ENCODE results near the gene CHST8. TPM values are rescaled to one million over a fixed set of nuclear protein-coding genes. Genes with fewer than 3 reads are reported as not detected.

The CHST8 gene
- polyA plus RNA-seq, 1 of the 3 experiments (the other 2 are of a cell fraction) = 0.05 TPM

- Histone ChIP-seq H3K9me2 (no peaks in the 10 kb centered on the region), H2AFZ (ENCODE audit: low read depth) (no peak overlapping the region), H3K4me1 (ENCODE audit: control insufficient read depth in 1 of 2, insufficient read depth in 2 of 2, low read depth in 1 of 2, low read length in 1 of 2) (peaks cover 0 to 11% of the 10 kb centered on the region in 2 experiments; a peak in 1 of 4 replicates), H3K79me2 (ENCODE audit: insufficient read depth) (no peaks in the 10 kb centered on the region), H3K27ac (ENCODE audit: low read depth in 2 of 2, low read length in 1 of 2) (no peak overlapping the region), H3K9me3 (no peaks in the 10 kb centered on the region), H3K27me3 (ENCODE audit: insufficient read depth) (no peaks in the 10 kb centered on the region), H3K4me2 (no peak overlapping the region), H3K4me3 (ENCODE audit: low read depth in 2 of 2, low read length in 1 of 2) (no peak overlapping the region), H3K9ac (no peak overlapping the region), H3K36me3 (replicated peaks in 1 of 2; ENCODE audit: control insufficient read depth in 1 of 2, insufficient read depth in 2 of 2, low read length in 1 of 2) (no peaks in the 10 kb centered on the region), H3F3A (replicated peaks; ENCODE audit: insufficient read depth) (no peaks in the 10 kb centered on the region), H4K20me1 (ENCODE audit: insufficient read depth) (no peaks in the 10 kb centered on the region)
- DNase-seq = no peak
- WGBS (ENCODE audit: low lambda C conversion rate) = 20% methylated on average over 5 of the region's 7 CpGs
- ChIA-PET POLR2A (no interaction called here), CTCF (interaction anchor here (1.3 to 1.5 kb wide), 2 partner anchors 11 to 14 kb away, joined by 3 to 5 read pairs; no protein-coding TSS in a partner anchor)
- TF ChIP-seq EP300 (IDR thresholded peaks at IDR 0.05; ENCODE audit: borderline replicate concordance in 1 of 2, low read depth in 1 of 2, low read length in 1 of 2) (no peak), GABPA (IDR thresholded peaks at IDR 0.05; ENCODE audit: low read depth) (no peak), MAX (IDR thresholded peaks at IDR 0.05; ENCODE audit: low read depth) (no peak), PBX3 (IDR thresholded peaks at IDR 0.05) (no peak), TEAD4 (IDR thresholded peaks at IDR 0.05; ENCODE audit: borderline replicate concordance, insufficient read depth) (no peak), NFIC (IDR thresholded peaks at IDR 0.05; ENCODE audit: borderline replicate concordance) (no peak), RFX5 (IDR thresholded peaks at IDR 0.05; ENCODE audit: low read length) (no peak), JUND (IDR thresholded peaks at IDR 0.05) (no peak), RCOR1 (IDR thresholded peaks at IDR 0.05; ENCODE audit: low read length) (no peak), EZH2phosphoT487 (IDR thresholded peaks at IDR 0.05; ENCODE audit: borderline replicate concordance, low read depth) (no peak), FOXM1 (IDR thresholded peaks at IDR 0.05; ENCODE audit: low read depth) (no peak)
- TF ChIP-seq, protein P1, sequence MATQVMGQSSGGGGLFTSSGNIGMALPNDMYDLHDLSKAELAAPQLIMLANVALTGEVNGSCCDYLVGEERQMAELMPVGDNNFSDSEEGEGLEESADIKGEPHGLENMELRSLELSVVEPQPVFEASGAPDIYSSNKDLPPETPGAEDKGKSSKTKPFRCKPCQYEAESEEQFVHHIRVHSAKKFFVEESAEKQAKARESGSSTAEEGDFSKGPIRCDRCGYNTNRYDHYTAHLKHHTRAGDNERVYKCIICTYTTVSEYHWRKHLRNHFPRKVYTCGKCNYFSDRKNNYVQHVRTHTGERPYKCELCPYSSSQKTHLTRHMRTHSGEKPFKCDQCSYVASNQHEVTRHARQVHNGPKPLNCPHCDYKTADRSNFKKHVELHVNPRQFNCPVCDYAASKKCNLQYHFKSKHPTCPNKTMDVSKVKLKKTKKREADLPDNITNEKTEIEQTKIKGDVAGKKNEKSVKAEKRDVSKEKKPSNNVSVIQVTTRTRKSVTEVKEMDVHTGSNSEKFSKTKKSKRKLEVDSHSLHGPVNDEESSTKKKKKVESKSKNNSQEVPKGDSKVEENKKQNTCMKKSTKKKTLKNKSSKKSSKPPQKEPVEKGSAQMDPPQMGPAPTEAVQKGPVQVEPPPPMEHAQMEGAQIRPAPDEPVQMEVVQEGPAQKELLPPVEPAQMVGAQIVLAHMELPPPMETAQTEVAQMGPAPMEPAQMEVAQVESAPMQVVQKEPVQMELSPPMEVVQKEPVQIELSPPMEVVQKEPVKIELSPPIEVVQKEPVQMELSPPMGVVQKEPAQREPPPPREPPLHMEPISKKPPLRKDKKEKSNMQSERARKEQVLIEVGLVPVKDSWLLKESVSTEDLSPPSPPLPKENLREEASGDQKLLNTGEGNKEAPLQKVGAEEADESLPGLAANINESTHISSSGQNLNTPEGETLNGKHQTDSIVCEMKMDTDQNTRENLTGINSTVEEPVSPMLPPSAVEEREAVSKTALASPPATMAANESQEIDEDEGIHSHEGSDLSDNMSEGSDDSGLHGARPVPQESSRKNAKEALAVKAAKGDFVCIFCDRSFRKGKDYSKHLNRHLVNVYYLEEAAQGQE (IDR thresholded peaks at IDR 0.05; ENCODE audit: low read depth, low read length) = no peak
- TF ChIP-seq, protein P2, sequence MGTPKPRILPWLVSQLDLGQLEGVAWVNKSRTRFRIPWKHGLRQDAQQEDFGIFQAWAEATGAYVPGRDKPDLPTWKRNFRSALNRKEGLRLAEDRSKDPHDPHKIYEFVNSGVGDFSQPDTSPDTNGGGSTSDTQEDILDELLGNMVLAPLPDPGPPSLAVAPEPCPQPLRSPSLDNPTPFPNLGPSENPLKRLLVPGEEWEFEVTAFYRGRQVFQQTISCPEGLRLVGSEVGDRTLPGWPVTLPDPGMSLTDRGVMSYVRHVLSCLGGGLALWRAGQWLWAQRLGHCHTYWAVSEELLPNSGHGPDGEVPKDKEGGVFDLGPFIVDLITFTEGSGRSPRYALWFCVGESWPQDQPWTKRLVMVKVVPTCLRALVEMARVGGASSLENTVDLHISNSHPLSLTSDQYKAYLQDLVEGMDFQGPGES (IDR thresholded peaks at IDR 0.05; ENCODE audit: low read depth, low read length) = no peak
- TF ChIP-seq, protein P3, sequence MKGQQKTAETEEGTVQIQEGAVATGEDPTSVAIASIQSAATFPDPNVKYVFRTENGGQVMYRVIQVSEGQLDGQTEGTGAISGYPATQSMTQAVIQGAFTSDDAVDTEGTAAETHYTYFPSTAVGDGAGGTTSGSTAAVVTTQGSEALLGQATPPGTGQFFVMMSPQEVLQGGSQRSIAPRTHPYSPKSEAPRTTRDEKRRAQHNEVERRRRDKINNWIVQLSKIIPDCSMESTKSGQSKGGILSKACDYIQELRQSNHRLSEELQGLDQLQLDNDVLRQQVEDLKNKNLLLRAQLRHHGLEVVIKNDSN (IDR thresholded peaks at IDR 0.05; ENCODE audit: borderline replicate concordance, low read depth) = no peak
Observed at GRCh38 chr19:33661336-33661735, 39.6 kb downstream of the CHST8 start.

Measured in SK-N-SH (cell line).